HG03097 (cell line): ENCODE measurements around the gene NPFFR1.

Experiments used
- ATAC-seq: cut with Tn5 transposase; IDR thresholded peaks from one replicate; pipeline ENCODE4 v1.9.1; 2021; ENCODE audit not compliant: unreplicated experiment, low FRiP score

NPFFR1 gene

DNA sequence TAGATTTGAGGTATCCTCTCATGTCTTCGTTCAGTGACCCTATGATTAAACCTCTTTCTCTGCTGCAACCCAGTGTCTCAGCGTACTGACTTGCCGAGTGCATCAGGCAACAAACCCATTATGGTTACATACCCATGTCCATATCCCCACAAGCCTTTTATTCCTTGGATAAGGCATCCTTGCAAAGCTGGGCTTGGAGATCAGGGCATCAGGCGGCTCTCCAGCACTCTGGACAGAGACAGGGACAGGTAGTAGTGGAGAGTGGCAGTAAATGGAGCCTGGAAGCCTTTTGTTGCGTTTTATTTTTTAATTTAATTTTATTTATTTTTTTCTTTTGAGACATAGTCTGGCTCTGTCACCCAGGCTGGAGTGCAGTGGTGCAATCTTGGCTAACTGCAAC, 32.0 kb upstream of the NPFFR1 start:
- no peak for ATAC-seq

DNA sequence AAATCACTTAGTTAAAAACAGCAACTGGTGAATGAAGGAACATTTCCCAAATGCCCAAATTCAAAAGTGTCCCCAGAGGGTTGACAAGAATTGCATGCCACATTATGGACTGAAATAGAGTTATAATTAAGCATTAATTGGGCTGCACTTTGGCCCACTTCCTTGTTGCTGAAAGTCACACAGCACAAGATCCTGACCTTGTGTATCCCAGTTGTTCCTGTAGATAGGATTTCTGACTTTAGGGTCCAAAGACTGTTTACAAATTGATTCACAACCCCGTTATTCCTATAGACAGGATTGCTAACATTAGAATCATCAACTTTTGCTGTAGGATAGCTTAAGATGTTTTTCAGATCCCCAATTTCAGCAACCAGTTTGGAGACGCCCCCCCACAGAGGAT, 31.5 kb upstream of the NPFFR1 start:
- ATAC-seq: no peak

- no peak for ATAC-seq
Observed at GRCh38 chr10:70312972-70313371, 29.2 kb upstream of the NPFFR1 start.

- no peak for ATAC-seq
Observed at GRCh38 chr10:70312249-70312648, 28.4 kb upstream of the NPFFR1 start.

GRCh38 chr10:70311698-70312097, 27.9 kb upstream of the NPFFR1 start:
- no peak for ATAC-seq

DNA sequence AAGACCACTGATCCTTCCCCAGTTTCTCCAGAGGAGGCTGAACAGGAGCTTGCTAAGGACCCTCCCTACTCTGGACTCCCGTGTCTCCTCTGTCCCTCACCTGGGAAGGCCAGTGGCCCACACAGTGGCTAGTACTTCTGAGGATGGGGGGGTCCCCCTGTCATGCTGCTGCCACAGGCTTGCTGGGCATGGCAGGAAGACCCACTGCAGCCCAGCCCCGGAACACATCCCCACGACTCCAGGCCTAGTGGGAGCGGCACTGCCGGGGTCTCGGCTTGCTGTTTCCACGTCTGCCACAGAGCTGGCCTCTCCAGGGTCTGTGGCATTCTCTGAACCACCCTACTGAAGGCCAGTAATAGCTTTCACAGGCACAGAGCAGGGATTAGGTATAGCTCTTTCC, 25.9 kb upstream of the NPFFR1 start:
- no peak for ATAC-seq

DNA sequence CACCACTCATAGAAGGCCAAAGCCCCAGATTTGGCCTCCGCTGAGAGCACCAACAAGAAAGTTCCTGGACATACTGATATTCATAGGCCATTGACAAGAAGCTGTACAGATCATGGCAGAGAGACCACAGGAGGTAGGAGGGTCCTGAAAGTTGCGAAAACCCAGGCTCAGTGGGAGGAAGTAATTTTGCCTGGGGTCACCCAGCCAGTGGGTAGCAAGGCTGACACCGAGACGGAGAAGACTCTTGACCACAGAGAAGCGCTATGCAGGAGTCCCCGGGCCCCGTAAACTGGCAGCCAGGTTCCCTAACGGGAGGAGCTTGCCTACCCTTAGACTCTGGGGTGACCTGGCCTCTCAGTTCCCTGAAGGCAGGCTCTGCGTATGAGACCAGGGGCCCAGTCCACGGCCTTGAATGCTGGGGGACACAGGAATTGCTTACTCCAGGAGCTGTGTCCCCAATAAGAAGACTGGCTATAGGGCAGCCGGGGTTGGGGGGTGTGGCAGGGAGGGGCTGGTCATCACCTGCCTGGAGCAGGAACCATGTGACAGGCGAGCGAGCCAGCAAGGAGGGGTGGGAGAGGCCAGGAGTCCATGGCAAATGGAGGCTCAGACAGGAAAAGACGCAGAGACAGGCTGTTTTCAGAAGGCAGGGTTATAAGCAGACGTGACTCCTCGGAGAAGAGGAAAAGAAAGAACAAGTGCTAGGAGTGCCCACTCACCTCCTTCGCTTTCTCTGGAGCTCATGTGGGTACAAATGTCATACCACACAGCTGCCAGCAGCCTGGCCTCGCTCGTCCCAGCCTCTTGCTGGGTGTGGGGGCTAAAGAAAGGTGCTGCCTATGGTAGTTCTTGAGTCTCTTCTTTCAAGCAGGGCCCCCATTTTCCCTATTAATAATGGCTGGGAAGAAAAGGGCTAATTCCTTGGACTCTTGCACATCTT, 24.6 kb upstream of the NPFFR1 start:
- ATAC-seq: no peak

GRCh38 chr10:70306886-70307520, 23.2 kb upstream of the NPFFR1 start:
- ATAC-seq: no peak

DNA sequence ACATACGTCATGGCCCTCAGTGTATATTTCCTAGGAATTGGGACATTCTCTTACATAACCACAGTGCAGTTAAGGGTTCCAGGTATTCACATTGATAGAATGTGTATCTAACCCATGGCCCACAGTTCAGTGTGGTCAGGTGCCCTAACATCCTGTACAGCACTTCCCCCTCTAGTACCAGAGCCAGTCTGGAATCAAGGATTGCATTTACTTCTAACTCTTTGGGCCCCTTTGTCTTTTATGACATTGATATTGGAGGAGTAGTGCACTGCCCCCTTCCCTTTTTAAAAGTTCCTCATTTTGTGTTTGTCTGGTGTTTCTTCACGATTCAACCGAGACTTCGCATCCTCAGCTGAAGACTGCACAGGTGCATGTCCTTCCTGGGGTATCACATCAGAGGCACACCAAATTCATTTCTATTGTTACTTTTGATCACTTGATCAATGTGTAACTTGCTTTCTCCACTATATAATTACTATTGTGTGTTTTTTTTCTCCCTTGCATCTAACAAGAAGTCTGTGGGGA, 22.4 kb upstream of the NPFFR1 start:
- no peak for ATAC-seq

- no peak for ATAC-seq
Observed at GRCh38 chr10:70303730-70304129, 19.9 kb upstream of the NPFFR1 start.

- ATAC-seq: no peak
Observed at GRCh38 chr10:70302292-70302691, 18.5 kb upstream of the NPFFR1 start.

DNA sequence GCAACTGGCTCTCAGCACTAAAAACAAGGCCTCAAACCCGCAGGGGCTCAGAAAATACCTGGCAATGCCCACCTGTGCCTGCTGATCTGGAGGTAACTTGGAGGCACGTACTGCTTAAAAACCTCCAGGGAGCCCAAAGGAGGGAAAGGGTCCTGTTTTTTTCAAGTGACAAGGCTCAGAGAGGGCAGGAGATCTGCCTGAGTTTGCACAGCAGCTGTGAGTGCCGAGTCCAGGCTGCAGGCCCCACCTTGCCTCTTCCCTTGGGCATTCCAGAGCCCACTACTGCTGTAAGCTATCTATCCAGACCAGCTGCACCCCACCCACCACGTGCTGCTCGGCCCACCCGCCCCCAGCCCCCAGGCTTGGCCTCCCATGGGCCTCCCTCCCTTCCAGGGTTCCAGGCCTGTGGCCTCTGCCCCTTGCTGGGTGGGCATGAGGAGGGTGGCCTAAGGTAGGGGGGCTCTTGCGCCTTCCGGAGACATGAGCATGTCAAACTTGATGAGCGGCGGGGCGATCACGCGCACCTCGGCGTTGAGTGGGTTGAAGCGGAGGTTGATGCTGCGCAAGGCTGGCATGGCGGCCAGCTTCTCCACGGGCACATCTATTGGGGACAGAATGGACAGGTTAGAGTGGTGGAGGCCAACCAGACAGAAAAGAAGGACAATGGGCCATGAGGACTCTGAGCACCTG, 17.2 kb upstream of the NPFFR1 start:
- no peak for ATAC-seq

DNA sequence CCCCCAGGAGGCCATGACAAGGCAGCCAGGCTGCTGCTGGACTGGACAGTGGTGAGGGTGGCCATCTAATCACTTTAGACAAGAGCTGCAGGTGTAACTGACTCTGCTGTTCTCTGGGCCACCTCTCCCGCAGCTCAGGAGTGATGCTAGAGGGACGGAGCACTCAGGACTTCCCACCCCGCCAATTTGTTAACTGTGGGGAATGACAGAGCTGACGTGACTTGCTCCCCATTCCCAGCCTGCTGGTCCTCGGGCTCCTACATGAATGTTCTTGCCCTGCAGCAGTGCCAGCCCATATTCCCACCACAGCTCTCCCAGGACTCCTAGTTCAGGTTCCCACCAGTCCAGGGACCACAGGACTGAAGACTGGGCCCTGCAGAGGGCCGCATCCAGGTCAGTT, 16.7 kb upstream of the NPFFR1 start:
- ATAC-seq: no peak

- no peak for ATAC-seq
Observed at GRCh38 chr10:70299876-70300275, 16.1 kb upstream of the NPFFR1 start.

DNA sequence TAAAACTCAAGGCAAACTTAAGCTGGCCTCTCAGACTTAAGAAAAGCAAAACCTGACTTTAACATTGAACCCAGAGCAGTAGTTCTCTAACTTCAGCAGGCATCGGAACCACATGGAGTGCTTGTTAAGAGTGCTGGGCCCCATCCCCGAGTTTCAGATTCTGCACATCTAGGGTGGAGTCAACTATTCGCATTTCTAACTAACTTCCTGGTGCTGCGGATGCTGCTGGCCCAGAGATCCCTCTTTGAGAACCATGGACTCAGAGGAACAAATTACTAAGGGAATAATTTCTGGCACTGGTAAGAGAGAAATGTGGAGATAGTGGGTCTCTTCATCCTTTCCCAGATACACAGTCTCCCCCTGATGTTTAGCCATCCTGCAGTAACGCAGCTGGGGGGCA, 14.6 kb upstream of the NPFFR1 start:
- ATAC-seq: no peak

DNA sequence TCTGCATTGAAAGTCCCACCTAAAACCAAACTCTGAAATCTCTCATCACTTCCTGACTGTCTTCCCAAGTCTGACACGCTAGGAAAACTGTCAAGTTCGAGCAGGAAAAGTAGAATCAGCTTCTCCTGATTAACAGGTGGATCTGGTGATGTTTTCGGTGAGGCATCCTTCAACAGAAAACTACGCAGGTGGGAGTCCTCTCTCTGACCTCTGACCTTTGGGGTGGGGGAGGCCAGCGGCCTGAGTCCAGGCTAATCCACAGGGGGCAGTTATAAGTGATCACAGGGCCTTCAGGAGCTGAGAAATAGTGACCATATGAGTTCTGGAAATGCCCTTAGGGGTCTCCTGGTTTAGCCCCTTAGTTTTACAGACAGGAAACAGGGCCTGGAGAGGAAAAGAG, 13.4 kb upstream of the NPFFR1 start:
- no peak for ATAC-seq

GRCh38 chr10:70296406-70296899, 12.6 kb upstream of the NPFFR1 start:
- ATAC-seq: no peak

DNA sequence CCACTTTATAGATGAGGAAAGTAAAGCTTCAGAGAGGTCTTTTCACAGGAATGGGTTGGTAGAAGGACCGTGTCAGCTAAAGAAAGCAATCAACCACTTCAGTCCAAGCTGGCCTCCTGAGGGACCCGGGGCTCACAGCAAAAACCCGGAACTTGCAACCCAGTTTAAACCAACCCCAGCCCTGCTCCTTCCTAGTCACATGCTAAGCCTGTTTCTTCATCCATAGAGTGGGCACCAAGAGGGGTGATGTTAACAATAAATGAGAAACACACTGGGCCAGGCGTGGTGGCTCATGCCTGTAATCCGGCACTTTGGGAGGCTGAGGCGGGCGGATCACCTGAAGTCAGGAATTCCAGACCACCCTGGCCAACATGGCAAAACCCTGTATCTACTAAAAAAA, 12.1 kb upstream of the NPFFR1 start:
- no peak for ATAC-seq

DNA sequence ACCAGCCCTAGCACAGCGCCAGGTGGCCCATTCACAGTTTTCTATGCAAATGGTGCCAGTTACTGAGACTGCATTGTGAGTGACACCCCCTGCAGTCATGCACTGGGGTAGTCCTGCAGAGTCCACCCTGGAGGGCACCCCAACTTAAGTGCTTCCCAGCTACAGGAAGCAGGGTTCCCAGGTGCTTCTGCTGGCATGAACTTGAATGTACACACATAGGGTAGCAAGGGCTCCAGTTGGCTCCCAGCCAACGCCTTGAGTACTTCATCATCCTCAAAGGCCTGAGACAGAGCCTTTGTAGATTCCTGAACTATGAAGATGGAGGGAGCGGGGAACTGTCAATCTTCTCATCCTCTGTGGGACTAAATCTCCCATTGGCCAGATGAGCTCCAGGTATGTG, 11.5 kb upstream of the NPFFR1 start:
- no peak for ATAC-seq

DNA sequence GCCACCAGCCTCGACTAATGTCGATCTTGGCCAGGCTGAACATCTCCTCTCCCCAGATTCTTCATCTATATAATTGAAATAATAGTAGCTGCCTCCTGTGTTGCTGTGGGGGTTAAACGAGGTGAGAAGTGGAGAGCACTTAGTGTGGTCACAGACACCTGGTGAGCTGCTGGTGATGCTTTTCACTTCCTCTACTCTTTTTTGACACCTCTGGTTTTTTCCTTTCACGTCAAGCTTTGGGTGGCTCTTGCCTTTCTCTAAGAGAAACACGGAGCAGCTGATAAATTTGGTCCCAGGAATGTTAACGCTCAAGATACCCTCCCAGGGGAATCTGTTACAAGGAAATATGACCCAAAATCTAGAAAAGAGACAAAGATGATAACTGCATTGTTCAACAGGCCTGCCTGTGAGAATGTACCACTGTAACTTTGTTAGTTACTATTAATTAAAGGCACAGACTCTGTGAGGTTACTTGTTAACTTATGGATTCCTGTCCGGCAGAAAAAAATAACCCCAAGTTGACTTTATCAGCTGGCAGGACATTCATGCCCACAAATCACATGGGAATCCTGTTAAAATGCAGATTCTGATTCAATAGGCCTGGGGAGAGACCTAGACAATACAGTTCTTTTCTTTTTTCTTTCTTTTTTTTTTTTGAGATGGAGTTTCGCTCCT, 9.5 kb upstream of the NPFFR1 start:
- ATAC-seq: peak; percentile 72

DNA sequence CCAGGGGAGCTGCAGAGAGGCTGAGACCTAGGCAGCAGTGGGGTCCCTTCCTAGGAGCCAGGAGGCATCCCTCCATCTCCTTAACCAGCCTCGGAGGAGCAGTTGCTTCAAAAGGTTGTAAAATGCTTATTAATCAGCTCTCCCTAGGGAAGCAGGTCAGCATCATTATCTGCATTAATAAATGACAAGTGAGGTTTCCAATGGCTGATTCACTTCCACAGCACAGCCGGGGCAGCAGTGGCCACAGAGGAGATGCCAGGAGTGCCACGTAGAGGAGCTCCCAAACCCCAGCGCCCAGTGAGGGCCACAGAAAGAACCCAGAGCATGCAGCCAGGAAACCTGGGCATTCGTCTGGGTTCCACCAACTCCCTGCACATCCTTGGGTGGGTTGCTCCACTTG, 8.2 kb upstream of the NPFFR1 start:
- ATAC-seq: no peak
